CD14-positive monocyte (primary cell): ENCODE data around the gene KDM2A. TPM values are rescaled to one million over a fixed set of nuclear protein-coding genes. Genes with fewer than 3 reads are reported as not detected.
A peak's percentile ranks its signal among the peaks of the same experiment; 100 is the strongest.

ENCODE experiments used
- DNase-seq, 3 donors: peaks; one replicate each; pipeline ENCODE4 v3.0.0-alpha.2; 2011 to 2022
- H2AFZ ChIP-seq: 2 replicates; pipeline ENCODE4 v1.6.0; 2012; ENCODE audit warnings: mild to moderate bottlenecking, low read depth, low read length, inconsistent platforms; ENCODE audit not compliant: insufficient read depth, poor library complexity, severe bottlenecking
- H3K27ac ChIP-seq, 2 donors: 1 replicate in 1 of 2; 2 replicates in 1 of 2; pipeline ENCODE4 v1.5.1; 2012 to 2013; ENCODE audit warnings: low read length in 2 of 2, control low read depth in 1 of 2, inconsistent platforms in 1 of 2, low read depth in 1 of 2, mild to moderate bottlenecking in 1 of 2
- H3K27me3 ChIP-seq, 2 donors: one replicate each; pipeline versions ENCODE4 v1.6.0 to v1.6.1; 2011 to 2013; ENCODE audit warnings: low read length in 2 of 2; ENCODE audit not compliant: control insufficient read depth in 2 of 2, insufficient read depth in 2 of 2
- H3K36me3 ChIP-seq, 2 donors: replicated peaks in 1 of 2; 1 replicate in 1 of 2; 2 replicates in 1 of 2; pipeline versions ENCODE4 v1.5.1 to v1.6.1; 2012 to 2013; ENCODE audit warnings: low read length in 2 of 2, control low read depth in 1 of 2, inconsistent platforms in 1 of 2, mild to moderate bottlenecking in 1 of 2; ENCODE audit not compliant: insufficient read depth in 2 of 2, control insufficient read depth in 1 of 2
- H3K4me1 ChIP-seq, 2 donors: 1 replicate in 1 of 2; 2 replicates in 1 of 2; pipeline versions ENCODE4 v1.5.1 to v1.6.1; 2012 to 2013; ENCODE audit warnings: low read length in 2 of 2, control low read depth in 1 of 2, inconsistent platforms in 1 of 2, mild to moderate bottlenecking in 1 of 2, moderate library complexity in 1 of 2; ENCODE audit not compliant: insufficient read depth in 2 of 2, control insufficient read depth in 1 of 2
- H3K4me2 ChIP-seq: replicated peaks from 2 replicates; pipeline ENCODE3; 2012; ENCODE audit warnings: low read length, moderate library complexity, mild to moderate bottlenecking; ENCODE audit not compliant: poor library complexity, severe bottlenecking; ENCODE audit errors: extremely low read depth
- H3K4me3 ChIP-seq, 3 experiments: fragments of 200-600 bp in 1 of 3; sonication (generic) in 1 of 3; replicated peaks in 1 of 3; 1 replicate in 2 of 3; 2 replicates in 1 of 3; pipeline ENCODE4 v1.5.1; 2011 to 2013; ENCODE audit warnings: low read length in 3 of 3, mild to moderate bottlenecking in 3 of 3, control low read depth in 2 of 3, low read depth in 2 of 3, inconsistent platforms in 1 of 3, moderate library complexity in 1 of 3
- H3K79me2 ChIP-seq: 2 replicates; pipeline ENCODE4 v1.6.0; 2012; ENCODE audit warnings: mild to moderate bottlenecking, control low read depth, inconsistent platforms, low read length, moderate library complexity; ENCODE audit not compliant: insufficient read depth
- H3K9ac ChIP-seq: 2 replicates; pipeline ENCODE4 v1.6.0; 2017; ENCODE audit warnings: low read length, mild to moderate bottlenecking; ENCODE audit not compliant: insufficient read depth, poor library complexity, severe bottlenecking
- H3K9me3 ChIP-seq, 2 donors: replicated peaks in 1 of 2; 1 replicate in 1 of 2; 2 replicates in 1 of 2; pipeline versions ENCODE4 v1.5.1 to v1.6.1; 2012 to 2013; ENCODE audit warnings: low read length in 2 of 2, control low read depth in 1 of 2; ENCODE audit not compliant: control insufficient read depth in 1 of 2, insufficient read depth in 1 of 2
- H4K20me1 ChIP-seq: 2 replicates; pipeline ENCODE4 v1.6.0; 2012; ENCODE audit warnings: mild to moderate bottlenecking, low read length, control low read depth, moderate library complexity; ENCODE audit not compliant: insufficient read depth
- H3K27ac Mint-ChIP-seq, 7 donors: one replicate each; pipeline ENCODE4 v1.8.0; 2020; ENCODE audit warnings: mild to moderate bottlenecking in 7 of 7, mixed read lengths in 7 of 7, moderate library complexity in 6 of 7, inconsistent platforms in 2 of 7
- H3K27me3 Mint-ChIP-seq, 3 donors: one replicate each; pipeline ENCODE4 v1.8.0; 2021 to 2022; ENCODE audit warnings: low read depth in 3 of 3, mild to moderate bottlenecking in 3 of 3, mixed read lengths in 3 of 3, moderate library complexity in 3 of 3, inconsistent platforms in 1 of 3
- H3K36me3 Mint-ChIP-seq, 2 donors: one replicate each; pipeline ENCODE4 v1.8.0; 2020; ENCODE audit warnings: mixed read lengths in 2 of 2, inconsistent platforms in 1 of 2, mild to moderate bottlenecking in 1 of 2
- H3K4me1 Mint-ChIP-seq: one replicate; pipeline ENCODE4 v1.8.0; 2020; ENCODE audit warnings: mild to moderate bottlenecking, mixed read lengths
- H3K4me3 Mint-ChIP-seq, 2 donors: one replicate each; pipeline ENCODE4 v1.8.0; 2020; ENCODE audit warnings: mild to moderate bottlenecking in 2 of 2, mixed read lengths in 2 of 2, moderate library complexity in 1 of 2
- H3K9me3 Mint-ChIP-seq, 7 donors: one replicate each; pipeline ENCODE4 v1.8.0; 2020 to 2022; ENCODE audit warnings: mixed read lengths in 7 of 7, mild to moderate bottlenecking in 6 of 7, moderate library complexity in 6 of 7, inconsistent platforms in 2 of 7
- CTCF ChIP-seq: fragments of 200-600 bp; IDR thresholded peaks from one replicate; pipeline ENCODE4 v1.8.0; 2022; ENCODE audit warnings: antibody characterized with exemption, mild to moderate bottlenecking
- WGBS: methylation state at CpG from one replicate; pipeline ENCODE4 v1.1.5; 2013; ENCODE audit warnings: missing lambda C conversion rate; ENCODE audit not compliant: insufficient coverage; 5-methylcytosine and 5-hydroxymethylcytosine counted together
- intact Hi-C, 2 donors: fragments of 100-400 bp; cut with micrococcal nuclease; formaldehyde crosslinking; loops; one replicate each; pipeline versions ENCODE4 v1.15.0 to v1.15.1; 2023
- polyA plus RNA-seq, 3 donors: library from polyadenylated mRNA; depleted of rRNA in 1 of 3; unstranded in 2 of 3; stranded (reverse) in 1 of 3; fragments of 300-500 nt in 2 of 3; fragments of >200 nt in 1 of 3; fragmentation: Illumina TruSeq in 2 of 3; gene quantifications; 1 replicate in 2 of 3; 2 replicates in 1 of 3; pipeline ENCODE4 v1.2.3, GENCODE V29; 2012 to 2021

The KDM2A gene
- polyA plus RNA-seq, 3 donors, result 2.6 to 98.9 (median 3.9) TPM

GRCh38 chr11:67082071-67082791 lies 36.8 kb upstream of the KDM2A start:
- peaks cover 0 to 2% (median 0%) of the 10 kb centered on the region in 7 donors for H3K9me3 Mint-ChIP-seq
- peak overlapping the region; percentile 9 for H3K9ac ChIP-seq

More at GRCh38 chr11:67082071-67082791, 36.8 kb upstream of the KDM2A start:
- peak overlapping the region in 1 of 3 experiments; percentile 25 for H3K4me3 ChIP-seq
- H3K79me2 ChIP-seq, result no peaks in the 10 kb centered on the region
- no peaks in the 10 kb centered on the region for H3K36me3 ChIP-seq
- peak overlapping the region; percentile 51 for H3K4me2 ChIP-seq
- Mint-ChIP-seq H3K27ac (peak overlapping the region in 1 of 7 donors; percentile 66), H3K36me3 (peaks cover 0 to 2% of the 10 kb centered on the region in 2 donors), H3K4me3 (peak overlapping the region; percentile 68 to 70), H3K27me3 (peaks cover 5 to 20% (median 14%) of the 10 kb centered on the region in 3 donors), H3K4me1 (peaks cover 34% of the 10 kb centered on the region)
- H3K9me3 ChIP-seq, result no peaks in the 10 kb centered on the region
- no peaks in the 10 kb centered on the region for H4K20me1 ChIP-seq
- WGBS, result 19% methylated on average over 14 of the region's 20 CpGs
- peak overlapping the region; percentile 65 for H2AFZ ChIP-seq
- H3K27me3 ChIP-seq, result peaks cover 0 to 8% of the 10 kb centered on the region in 2 donors
- peaks cover 27 to 34% of the 10 kb centered on the region in 2 donors for H3K4me1 ChIP-seq
- intact Hi-C loops, result loop anchor here (5.0 to 10.0 kb wide), 2 partner anchors 63 to 85 kb away; no protein-coding TSS in a partner anchor
- peak in 2 of 3 donors; percentile 16 to 25 for DNase-seq
- TF ChIP-seq CTCF, result no peak
- H3K27ac ChIP-seq, result no peak overlapping the region
